ENCODE measurements around the gene HMGN2.

Gene HMGN2

DNA sequence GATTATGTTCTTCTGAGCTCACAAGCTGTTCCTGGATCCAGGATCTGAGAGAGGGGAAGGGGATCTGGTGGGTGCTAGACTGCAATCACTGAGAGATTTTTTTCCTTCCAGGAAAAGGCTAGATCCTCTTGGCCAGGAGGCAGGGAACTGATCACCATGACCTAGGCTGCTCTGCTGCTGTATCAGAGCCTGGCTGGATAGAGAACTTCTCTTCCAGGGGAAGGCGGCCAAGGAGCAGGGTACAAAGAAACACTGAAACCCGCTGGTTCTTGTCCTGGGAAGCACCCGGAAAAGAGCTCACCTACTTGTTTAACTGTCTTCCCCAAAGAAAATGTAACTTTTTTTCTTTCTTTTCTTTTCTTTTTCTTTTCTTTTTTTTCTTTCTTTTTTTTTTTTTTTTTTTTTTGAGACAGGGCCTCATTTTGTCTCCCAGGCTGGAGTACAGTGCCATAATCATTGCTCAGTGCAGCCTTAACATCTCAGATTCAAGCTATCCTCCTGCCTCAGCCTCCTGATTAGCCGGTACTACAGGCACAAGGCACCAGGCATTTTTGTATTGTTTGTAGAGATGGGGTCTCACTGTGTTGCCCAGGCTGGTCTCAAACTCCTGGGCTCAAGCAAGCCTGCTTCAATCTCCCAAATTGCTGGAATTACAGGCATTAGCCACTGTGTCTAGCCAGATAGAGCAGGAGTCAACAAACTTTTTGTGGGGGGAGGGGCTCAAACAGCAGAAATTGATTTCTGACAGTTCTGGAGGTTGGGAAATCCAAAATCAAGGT lies 44.9 kb downstream of the HMGN2 start:
- TF ChIP-seq, protein P1, sequence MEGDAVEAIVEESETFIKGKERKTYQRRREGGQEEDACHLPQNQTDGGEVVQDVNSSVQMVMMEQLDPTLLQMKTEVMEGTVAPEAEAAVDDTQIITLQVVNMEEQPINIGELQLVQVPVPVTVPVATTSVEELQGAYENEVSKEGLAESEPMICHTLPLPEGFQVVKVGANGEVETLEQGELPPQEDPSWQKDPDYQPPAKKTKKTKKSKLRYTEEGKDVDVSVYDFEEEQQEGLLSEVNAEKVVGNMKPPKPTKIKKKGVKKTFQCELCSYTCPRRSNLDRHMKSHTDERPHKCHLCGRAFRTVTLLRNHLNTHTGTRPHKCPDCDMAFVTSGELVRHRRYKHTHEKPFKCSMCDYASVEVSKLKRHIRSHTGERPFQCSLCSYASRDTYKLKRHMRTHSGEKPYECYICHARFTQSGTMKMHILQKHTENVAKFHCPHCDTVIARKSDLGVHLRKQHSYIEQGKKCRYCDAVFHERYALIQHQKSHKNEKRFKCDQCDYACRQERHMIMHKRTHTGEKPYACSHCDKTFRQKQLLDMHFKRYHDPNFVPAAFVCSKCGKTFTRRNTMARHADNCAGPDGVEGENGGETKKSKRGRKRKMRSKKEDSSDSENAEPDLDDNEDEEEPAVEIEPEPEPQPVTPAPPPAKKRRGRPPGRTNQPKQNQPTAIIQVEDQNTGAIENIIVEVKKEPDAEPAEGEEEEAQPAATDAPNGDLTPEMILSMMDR (IDR thresholded peaks at IDR 0.05; ENCODE audit: unreplicated experiment in 3 of 3), result no peak
- H3K4me1 Mint-ChIP-seq, result no peaks in the 10 kb centered on the region

DNA sequence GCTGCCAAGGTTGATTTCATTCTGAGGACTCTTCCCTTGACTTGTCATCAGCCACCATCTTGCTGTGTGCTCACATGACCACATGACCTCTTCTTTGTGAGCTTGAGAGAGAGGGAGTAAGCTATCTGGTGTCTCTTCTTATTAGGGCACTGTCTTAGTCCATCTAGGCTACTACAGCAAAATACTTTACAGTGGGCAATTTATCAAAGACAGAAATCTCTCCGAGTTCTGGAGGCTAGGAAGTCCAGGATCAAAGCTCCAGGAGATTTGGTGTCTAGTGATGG lies 45.5 kb downstream of the HMGN2 start:
- Mint-ChIP-seq H3K27ac (no peak overlapping the region), H3K9me3 (no peaks in the 10 kb centered on the region), H3K4me1 (no peaks in the 10 kb centered on the region), H3K27me3 (ENCODE audit: low read depth) (peaks cover 5% of the 10 kb centered on the region), H3K4me3 (no peak overlapping the region), H3K36me3 (ENCODE audit: low read depth) (no peaks in the 10 kb centered on the region)
- TF ChIP-seq, protein P1 (IDR thresholded peaks at IDR 0.05; ENCODE audit: unreplicated experiment in 3 of 3), result no peak

More for the DNA sequence above, 44.9 kb downstream of the HMGN2 start:
- no peak overlapping the region for H3K27ac Mint-ChIP-seq
- no peaks in the 10 kb centered on the region for H3K36me3 Mint-ChIP-seq (ENCODE audit: low read depth)
- peaks cover 5% of the 10 kb centered on the region for H3K9me3 Mint-ChIP-seq
- no peak overlapping the region for H3K4me3 Mint-ChIP-seq
- peaks cover 5% of the 10 kb centered on the region for H3K27me3 Mint-ChIP-seq (ENCODE audit: low read depth)

DNA sequence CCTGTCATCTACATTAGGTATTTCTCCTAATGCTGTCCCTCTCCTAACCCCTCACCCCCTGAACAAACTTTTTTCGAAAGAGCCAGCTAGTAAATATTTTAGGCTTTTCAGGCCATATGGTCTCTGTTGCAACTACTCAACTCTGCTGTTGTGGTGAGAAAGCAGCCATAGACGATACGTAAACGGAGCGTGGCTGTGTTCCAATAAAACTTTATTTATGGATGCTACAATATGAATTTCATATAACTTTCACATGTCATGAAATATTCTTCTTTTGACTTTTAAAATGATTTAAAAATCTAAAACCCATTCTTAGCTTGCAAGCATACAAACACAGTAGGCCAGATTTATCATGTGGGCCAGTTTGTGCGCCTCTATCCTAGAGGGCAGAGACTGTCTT lies 46.1 kb downstream of the HMGN2 start:
- Mint-ChIP-seq H3K9me3 (no peaks in the 10 kb centered on the region), H3K27ac (no peak overlapping the region), H3K36me3 (ENCODE audit: low read depth) (no peaks in the 10 kb centered on the region), H3K4me1 (no peaks in the 10 kb centered on the region), H3K4me3 (no peak overlapping the region), H3K27me3 (ENCODE audit: low read depth) (peaks cover 5% of the 10 kb centered on the region)
- TF ChIP-seq, protein P1 (IDR thresholded peaks at IDR 0.05; ENCODE audit: unreplicated experiment in 3 of 3), result no peak

DNA sequence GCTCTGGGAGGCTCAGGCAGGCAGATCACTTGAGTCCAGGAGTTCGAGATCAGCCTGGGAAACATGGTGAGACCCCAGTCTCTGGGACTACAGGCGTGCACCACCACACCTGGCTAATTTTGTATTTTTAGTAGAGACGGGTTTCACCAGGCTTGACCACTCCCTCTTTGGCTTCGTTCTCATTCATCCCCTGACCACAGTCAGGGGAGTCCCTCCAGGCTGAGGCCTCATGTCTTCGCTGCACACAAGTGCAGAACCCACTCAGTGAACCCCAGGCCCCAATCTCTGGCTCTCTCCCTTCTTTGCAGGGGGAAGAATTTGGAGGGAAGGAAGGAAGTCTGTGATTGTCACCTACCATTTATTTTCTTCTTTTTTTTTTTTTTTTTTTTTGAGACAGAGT lies 48.1 kb downstream of the HMGN2 start:
- peaks cover 22% of the 10 kb centered on the region for H3K27me3 Mint-ChIP-seq (ENCODE audit: low read depth)
- H3K27ac Mint-ChIP-seq, result no peak overlapping the region
- TF ChIP-seq, protein P1 (IDR thresholded peaks at IDR 0.05; ENCODE audit: unreplicated experiment in 3 of 3), result no peak
- no peaks in the 10 kb centered on the region for H3K4me1 Mint-ChIP-seq
- no peaks in the 10 kb centered on the region for H3K9me3 Mint-ChIP-seq
- H3K4me3 Mint-ChIP-seq, result no peak overlapping the region
- no peaks in the 10 kb centered on the region for H3K36me3 Mint-ChIP-seq (ENCODE audit: low read depth)

DNA sequence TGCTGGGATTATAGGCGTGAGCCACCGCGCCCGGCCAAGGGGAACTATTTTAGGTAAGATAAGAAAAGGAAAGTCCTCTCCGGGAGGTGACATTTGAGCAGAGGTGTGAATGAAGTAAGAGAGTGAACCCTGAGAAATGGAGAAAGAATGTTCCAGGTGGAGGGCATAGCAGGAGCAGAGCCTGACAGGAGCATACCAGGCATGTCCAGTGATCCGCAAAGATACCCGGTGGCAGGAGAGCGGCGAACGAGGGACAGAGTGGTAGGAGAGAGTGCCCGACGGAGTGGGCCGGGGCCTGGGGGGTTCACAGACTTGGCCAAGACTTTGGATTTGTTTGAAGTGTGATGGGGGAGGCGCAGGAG lies 49.4 kb downstream of the HMGN2 start:
- no peaks in the 10 kb centered on the region for H3K36me3 Mint-ChIP-seq (ENCODE audit: low read depth)
- H3K4me3 Mint-ChIP-seq, result no peak overlapping the region
- TF ChIP-seq, protein P1 (IDR thresholded peaks at IDR 0.05; ENCODE audit: unreplicated experiment in 3 of 3), result no peak
- H3K9me3 Mint-ChIP-seq, result no peaks in the 10 kb centered on the region
- no peak overlapping the region for H3K27ac Mint-ChIP-seq
- peaks cover 22% of the 10 kb centered on the region for H3K27me3 Mint-ChIP-seq (ENCODE audit: low read depth)
- H3K4me1 Mint-ChIP-seq, result no peaks in the 10 kb centered on the region

DNA sequence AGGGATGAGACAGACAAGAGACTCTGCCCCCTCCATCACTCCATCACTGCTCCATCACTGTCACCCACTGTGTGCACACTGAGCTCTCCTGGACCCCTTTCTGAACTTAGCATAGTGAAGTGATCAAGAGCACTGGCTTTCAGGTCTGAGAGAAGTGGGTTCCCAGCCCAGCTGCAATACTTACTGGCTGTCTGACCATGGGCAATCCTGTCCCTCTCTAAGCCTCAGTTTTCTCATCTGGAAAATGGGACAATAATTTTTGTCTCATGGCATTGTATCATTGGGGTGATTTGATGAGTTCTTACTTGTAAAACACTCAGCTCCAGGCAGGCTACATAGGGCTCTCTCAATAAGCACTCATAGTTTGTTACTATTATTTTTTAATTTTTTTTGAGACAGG lies 49.8 kb downstream of the HMGN2 start:
- Mint-ChIP-seq H3K27me3 (ENCODE audit: low read depth) (peaks cover 22% of the 10 kb centered on the region), H3K9me3 (no peaks in the 10 kb centered on the region), H3K36me3 (ENCODE audit: low read depth) (no peaks in the 10 kb centered on the region), H3K4me3 (no peak overlapping the region), H3K4me1 (no peaks in the 10 kb centered on the region), H3K27ac (no peak overlapping the region)
- TF ChIP-seq, protein P1 (IDR thresholded peaks at IDR 0.05; ENCODE audit: unreplicated experiment in 3 of 3), result no peak
